K562 (cell line): ENCODE results near the gene FSCN2. TPM values are rescaled to one million over a fixed set of nuclear protein-coding genes. Genes with fewer than 3 reads are reported as not detected.

Experiments
- ATF3 ChIP-seq, 2 experiments: fragments of 450-650 bp in 1 of 2; sonication (generic) in 1 of 2; formaldehyde crosslinking in 1 of 2; IDR thresholded peaks in 1 of 2; conservative IDR thresholded peaks in 1 of 2; 2 replicates each; pipeline versions ENCODE4 v1.6.1 to v1.8.1; 2016 to 2023; ENCODE audit warnings: mild to moderate bottlenecking in 2 of 2, moderate library complexity in 2 of 2, inconsistent platforms in 1 of 2, missing genetic modification reagents in 1 of 2
- CHD7 ChIP-seq: fragments of 200-600 bp; sonication (generic); IDR thresholded peaks from one replicate; pipeline ENCODE4 v1.6.1; 2012; ENCODE audit warnings: mild to moderate bottlenecking, low read depth, low read length, inconsistent platforms
- DLX4 ChIP-seq: fragments of 250-450 bp; sonication (Bioruptor Pico); IDR thresholded peaks from 2 replicates; pipeline ENCODE4 v1.6.1; 2021; ENCODE audit warnings: mild to moderate bottlenecking
- DNMT1 ChIP-seq: fragments of 450-650 bp; IDR thresholded peaks from 2 replicates; pipeline ENCODE4 v1.6.1; 2016; ENCODE audit warnings: antibody characterized with exemption, mild to moderate bottlenecking
- KDM4B ChIP-seq, 2 experiments: fragments of 450-650 bp in 1 of 2; sonication (generic) in 1 of 2; IDR thresholded peaks; 2 replicates each; pipeline ENCODE4 v1.6.1; 2016 to 2017; ENCODE audit warnings: borderline replicate concordance in 2 of 2, antibody characterized with exemption in 1 of 2, low read depth in 1 of 2, mild to moderate bottlenecking in 1 of 2
- SRSF3 ChIP-seq: fragments of 200-400 bp; formaldehyde crosslinking; IDR thresholded peaks from 2 replicates; pipeline ENCODE4 v1.6.1; 2016; ENCODE audit warnings: mild to moderate bottlenecking, low read length, moderate library complexity; ENCODE audit not compliant: insufficient read depth
- ZFP36 ChIP-seq: fragments of 150-350 bp; IDR thresholded peaks from 2 replicates; pipeline ENCODE4 v1.6.1; 2018; ENCODE audit warnings: low read length, low read depth; ENCODE audit not compliant: partially characterized antibody
- ZNF217 ChIP-seq: sonication (generic); formaldehyde crosslinking; IDR thresholded peaks from 2 replicates; pipeline ENCODE4 v1.8.0; 2022; ENCODE audit warnings: mild to moderate bottlenecking, missing genetic modification reagents
- ZNF395 ChIP-seq: fragments of 200-800 bp; sonication (Bioruptor generic); IDR thresholded peaks from 2 replicates; pipeline ENCODE4 v1.6.1; 2017; ENCODE audit warnings: missing genetic modification characterization, missing compliant biosample characterization
- polyA plus RNA-seq, 8 experiments: library from polyadenylated mRNA; depleted of rRNA in 4 of 8; stranded (reverse) in 5 of 8; unstranded in 3 of 8; fragments of >200 nt; fragmentation: Nextera tagmentation in 2 of 8; fragmentation: Illumina TruSeq in 1 of 8; extraction: Ambion mirVana in 2 of 8; extraction: Trizol in 1 of 8; gene quantifications; 2 replicates each; pipeline versions ENCODE4 v1.2.1 to v1.2.3, GENCODE V29; 2011 to 2014; ENCODE audit warnings: inconsistent platforms in 1 of 8, missing spikeins in 1 of 8
- total RNA-seq, 7 experiments: library from RNA; depleted of rRNA in 6 of 7; stranded (reverse); fragments of >200 nt in 6 of 7; fragmentation: Illumina TruSeq in 2 of 7; extraction: Trizol in 2 of 7; gene quantifications; 2 replicates each; pipeline versions ENCODE4 v1.2.1 to v1.2.3, GENCODE V29; 2011 to 2021; ENCODE audit warnings: low replicate concordance in 1 of 7

Gene FSCN2
- total and polyA plus RNA-seq, 9 of the 15 experiments (the other 6 are each of a cell fraction or from before 2014, with no cell fraction given): 0.08 TPM; not detected in 8

GRCh38 chr17:81484195-81484979 lies 43.8 kb upstream of the FSCN2 start (continued):
- TF ChIP-seq CHD7 (no peak), SRSF3 (no peak), ZNF217 (CRISPR knock-in tag) (no peak), ZNF395 (CRISPR knock-in tag) (peak; percentile 81), DLX4 (no peak), KDM4B (IDR thresholded peaks at IDR 0.05; ENCODE audit: borderline replicate concordance in 2 of 2, low read depth in 1 of 2) (no peak), DNMT1 (no peak), ZFP36 (peak; percentile 29), ATF3 (IDR thresholded peaks at IDR 0.05) (no peak), ATF3 (CRISPR knock-in tag; conservative IDR thresholded peaks at IDR 0.05) (peak; percentile 87)
